Stimulated activated CD4-positive, alpha-beta T cell treated with anti-CD3 and anti-CD28 coated beads, Interleukin-1b, Interleukin-23, amount 100 ng/mL, for 1 hour (primary cell): ENCODE data around the gene BGLAP.
"Not testable (repeated sequence)": the region's sequence is repeated elsewhere in the genome, so short reads cannot be mapped to it uniquely, and the experiment has no call there.

ENCODE experiments used
- DNase-seq, 2 donors: peaks; one replicate each; pipeline ENCODE4 v3.0.0-alpha.2; 2020; ENCODE audit warnings: low read depth in 2 of 2

The BGLAP gene

GRCh38 chr1:156241926-156242325 lies at the start of gene BGLAP:
TSS of gene BGLAP (plus strand) at chr1:156242184. CDS start at chr1:156242232, 48 bp downstream.
- no peak for DNase-seq

GRCh38 chr1:156193208-156193487 lies 48.8 kb upstream of the BGLAP start:
- DNase-seq = no peak

- DNase-seq = peak; percentile 92 to 93
These were observed 48.3 kb upstream of the BGLAP start, which contains the start of gene SLC25A44 for GRCh38 chr1:156193488-156194299. TSS of gene SLC25A44 (plus strand) at chr1:156194104. CDS start at chr1:156199848, 5,744 bp downstream.

- no peak for DNase-seq
These were observed 47.7 kb upstream of the BGLAP start for GRCh38 chr1:156194300-156194652.

- DNase-seq = no peak
These were observed 46.1 kb upstream of the BGLAP start for GRCh38 chr1:156195853-156196252.

GRCh38 chr1:156196445-156196844 lies 45.5 kb upstream of the BGLAP start:
- no peak for DNase-seq

GRCh38 chr1:156198831-156199349 lies 43.1 kb upstream of the BGLAP start:
- DNase-seq = no peak

- DNase-seq = no peak
These were observed 41.9 kb upstream of the BGLAP start for GRCh38 chr1:156200044-156200443.

GRCh38 chr1:156203331-156203730 lies 38.7 kb upstream of the BGLAP start:
- no peak for DNase-seq

GRCh38 chr1:156204686-156205085 lies 37.3 kb upstream of the BGLAP start:
- no peak for DNase-seq

GRCh38 chr1:156211243-156211642 lies 30.7 kb upstream of the BGLAP start:
- DNase-seq = no peak

GRCh38 chr1:156212130-156212529 lies 29.9 kb upstream of the BGLAP start:
- no peak for DNase-seq

- peak; percentile 86 to 89 for DNase-seq
These were observed 28.9 kb upstream of the BGLAP start, which contains the start of gene PMF1 for GRCh38 chr1:156212833-156213643. TSS of gene PMF1 (plus strand) at chr1:156213007. CDS start at chr1:156213016, 9 bp downstream.

GRCh38 chr1:156213644-156213966 lies 28.4 kb upstream of the BGLAP start:
- DNase-seq = no peak

- DNase-seq = no peak
These were observed 27.8 kb upstream of the BGLAP start for GRCh38 chr1:156214024-156214748.

- DNase-seq = not testable (repeated sequence)
These were observed 25.5 kb upstream of the BGLAP start for GRCh38 chr1:156216361-156217086.

- no peak for DNase-seq
These were observed 24.1 kb upstream of the BGLAP start for GRCh38 chr1:156217871-156218270.

- no peak for DNase-seq
These were observed 21.8 kb upstream of the BGLAP start for GRCh38 chr1:156220226-156220625.

- no peak for DNase-seq
These were observed 19.8 kb upstream of the BGLAP start for GRCh38 chr1:156221986-156222692.

GRCh38 chr1:156225677-156226014 lies 16.3 kb upstream of the BGLAP start:
- no peak for DNase-seq

- no peak for DNase-seq
These were observed 15.9 kb upstream of the BGLAP start for GRCh38 chr1:156226116-156226538.
